KOPT-K1 (cell line): ENCODE results near the gene PFDN5.
A peak's percentile ranks its signal among the peaks of the same experiment; 100 is the strongest.
"Not testable (repeated sequence)": the region's sequence is repeated elsewhere in the genome, so short reads cannot be mapped to it uniquely, and the experiment has no call there.

Source experiments
- H3K27ac ChIP-seq: fragments of 200-600 bp; sonication (generic); 2 replicates; pipeline ENCODE4 v1.5.1; 2016; ENCODE audit warnings: antibody characterized with exemption, mild to moderate bottlenecking, low read depth, low read length; ENCODE audit not compliant: poor library complexity, severe bottlenecking
- H3K36me3 ChIP-seq: fragments of 200-600 bp; sonication (generic); 2 replicates; pipeline ENCODE4 v1.5.1; 2017; ENCODE audit warnings: antibody characterized with exemption, mild to moderate bottlenecking, low read length, moderate library complexity; ENCODE audit not compliant: insufficient read depth
- H3K9me3 ChIP-seq: fragments of 200-600 bp; sonication (generic); 2 replicates; pipeline ENCODE4 v1.5.1; 2017; ENCODE audit warnings: antibody characterized with exemption, low read length, mild to moderate bottlenecking; ENCODE audit not compliant: insufficient read depth, poor library complexity, severe bottlenecking

PFDN5 gene

GRCh38 chr12:53274445-53274844 lies 20.9 kb upstream of the PFDN5 start:
- no peak overlapping the region for H3K27ac ChIP-seq
- no peaks in the 10 kb centered on the region for H3K9me3 ChIP-seq
- H3K36me3 ChIP-seq = peaks cover 100% of the 10 kb centered on the region

GRCh38 chr12:53276511-53276910 lies 18.8 kb upstream of the PFDN5 start:
- Histone ChIP-seq H3K9me3 (no peaks in the 10 kb centered on the region), H3K36me3 (peaks cover 100% of the 10 kb centered on the region), H3K27ac (no peak overlapping the region)

GRCh38 chr12:53277981-53278380 lies 17.4 kb upstream of the PFDN5 start:
- Histone ChIP-seq H3K9me3 (no peaks in the 10 kb centered on the region), H3K36me3 (peaks cover 100% of the 10 kb centered on the region), H3K27ac (no peak overlapping the region)

DNA sequence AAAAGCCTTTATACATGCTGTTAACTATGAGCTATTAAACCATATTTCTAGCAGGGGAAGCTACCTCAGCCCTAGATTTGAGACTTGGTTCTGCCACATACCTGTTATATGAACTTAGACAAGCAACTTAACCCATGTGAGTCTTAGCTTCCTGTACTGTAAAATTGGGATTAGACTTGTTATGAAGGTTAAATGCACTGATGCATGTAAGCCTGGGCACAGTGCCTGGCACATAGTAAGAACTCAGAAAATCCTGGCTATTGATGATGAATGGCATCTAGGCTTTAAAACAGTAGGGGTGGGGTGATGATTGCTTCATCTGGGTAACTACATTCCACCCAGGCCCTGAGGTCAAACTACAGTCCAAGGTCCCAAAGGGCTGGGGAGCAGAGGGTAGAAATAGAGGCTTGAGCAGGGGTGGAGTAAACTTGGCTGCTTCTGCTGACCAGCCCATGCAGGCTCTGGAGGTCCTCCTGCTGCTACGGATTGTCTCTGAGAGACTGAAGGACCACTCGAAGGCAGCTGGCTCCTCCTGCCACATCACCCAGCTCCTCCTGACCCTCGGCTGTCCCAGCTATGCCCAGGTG lies 16.0 kb upstream of the PFDN5 start:
- H3K9me3 ChIP-seq = no peaks in the 10 kb centered on the region
- H3K27ac ChIP-seq = no peak overlapping the region
- peaks cover 100% of the 10 kb centered on the region for H3K36me3 ChIP-seq

- no peaks in the 10 kb centered on the region for H3K9me3 ChIP-seq
- peaks cover 100% of the 10 kb centered on the region for H3K36me3 ChIP-seq
- no peak overlapping the region for H3K27ac ChIP-seq
Measured at GRCh38 chr12:53279888-53280498, 15.3 kb upstream of the PFDN5 start.

GRCh38 chr12:53286448-53286847 lies 8.9 kb upstream of the PFDN5 start:
- Histone ChIP-seq H3K9me3 (no peaks in the 10 kb centered on the region), H3K27ac (no peak overlapping the region), H3K36me3 (peaks cover 98% of the 10 kb centered on the region)

DNA sequence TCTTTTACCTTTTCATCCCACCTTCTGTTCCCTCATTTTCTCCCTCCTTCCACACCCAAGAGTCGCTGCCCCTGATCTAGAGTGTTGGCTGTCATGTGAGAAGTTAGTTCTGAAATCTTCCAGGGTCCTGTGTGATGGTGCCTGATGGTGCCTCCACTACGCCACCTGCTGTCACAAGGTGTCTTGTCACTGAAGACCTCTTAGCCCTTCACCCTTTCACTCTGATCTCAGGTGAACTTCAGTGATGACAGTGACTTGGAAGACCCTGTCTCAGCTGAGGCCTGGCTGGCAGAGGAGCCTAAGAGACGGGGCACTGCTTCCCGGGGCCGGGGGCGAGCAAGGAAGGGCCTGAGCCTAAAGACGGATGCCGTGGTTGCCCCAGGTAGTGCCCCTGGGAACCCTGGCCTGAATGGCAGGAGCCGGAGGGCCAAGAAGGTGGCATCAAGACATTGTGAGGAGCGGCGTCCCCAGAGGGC lies 7.6 kb upstream of the PFDN5 start:
- no peaks in the 10 kb centered on the region for H3K9me3 ChIP-seq
- H3K27ac ChIP-seq = no peak overlapping the region
- peaks cover 98% of the 10 kb centered on the region for H3K36me3 ChIP-seq

DNA sequence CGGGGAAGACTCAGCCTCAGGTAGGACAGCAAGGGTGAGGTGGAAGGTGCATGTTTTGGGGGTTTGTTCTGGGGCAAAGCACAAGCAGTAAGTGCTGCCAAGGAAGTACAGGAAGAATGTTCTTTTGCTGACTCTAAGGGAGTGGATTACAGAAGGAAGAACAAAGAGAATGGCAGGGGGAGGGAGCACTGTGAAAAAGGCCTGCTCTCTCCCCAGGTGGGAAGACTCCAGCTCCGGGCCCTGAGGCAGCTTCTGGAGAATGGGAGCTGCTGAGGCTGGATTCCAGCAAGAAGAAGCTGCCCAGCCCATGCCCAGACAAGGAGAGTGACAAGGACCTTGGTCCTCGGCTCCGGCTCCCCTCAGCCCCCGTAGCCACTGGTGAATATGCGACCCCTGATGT lies 7.0 kb upstream of the PFDN5 start:
- Histone ChIP-seq H3K36me3 (peaks cover 98% of the 10 kb centered on the region), H3K9me3 (no peaks in the 10 kb centered on the region), H3K27ac (no peak overlapping the region)

GRCh38 chr12:53289891-53290290 lies 5.5 kb upstream of the PFDN5 start:
- H3K36me3 ChIP-seq = peaks cover 95% of the 10 kb centered on the region
- no peak overlapping the region for H3K27ac ChIP-seq
- H3K9me3 ChIP-seq = no peaks in the 10 kb centered on the region

DNA sequence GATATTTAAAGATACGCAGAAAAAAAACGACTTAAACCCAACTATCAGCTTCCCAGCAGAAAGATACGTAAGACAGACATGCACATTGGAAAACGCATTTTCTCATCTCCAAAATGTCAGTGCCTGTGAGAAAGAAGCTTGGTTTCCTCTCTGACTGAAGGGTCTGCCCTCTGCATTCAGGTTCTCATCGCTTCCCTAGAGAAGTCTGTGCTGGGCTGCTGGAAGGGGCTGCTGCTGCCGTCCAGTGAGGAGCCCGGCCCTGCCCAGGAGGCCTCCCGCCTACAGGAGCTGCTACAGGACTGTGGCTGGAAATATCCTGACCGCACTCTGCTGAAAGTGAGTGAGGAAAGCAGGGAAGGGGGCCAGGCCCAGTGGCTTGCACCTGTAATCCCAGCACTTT lies 4.7 kb upstream of the PFDN5 start:
- Histone ChIP-seq H3K9me3 (no peaks in the 10 kb centered on the region), H3K27ac (no peak overlapping the region), H3K36me3 (peaks cover 89% of the 10 kb centered on the region)

- H3K9me3 ChIP-seq = no peaks in the 10 kb centered on the region
- H3K36me3 ChIP-seq = peaks cover 82% of the 10 kb centered on the region
- no peak overlapping the region for H3K27ac ChIP-seq
Measured at GRCh38 chr12:53292426-53292825, 2.9 kb upstream of the PFDN5 start.

GRCh38 chr12:53295891-53296219 lies 513 bp downstream of the PFDN5 start:
- Histone ChIP-seq H3K9me3 (no peaks in the 10 kb centered on the region), H3K36me3 (peaks cover 62% of the 10 kb centered on the region), H3K27ac (peak overlapping the region; percentile 75)

DNA sequence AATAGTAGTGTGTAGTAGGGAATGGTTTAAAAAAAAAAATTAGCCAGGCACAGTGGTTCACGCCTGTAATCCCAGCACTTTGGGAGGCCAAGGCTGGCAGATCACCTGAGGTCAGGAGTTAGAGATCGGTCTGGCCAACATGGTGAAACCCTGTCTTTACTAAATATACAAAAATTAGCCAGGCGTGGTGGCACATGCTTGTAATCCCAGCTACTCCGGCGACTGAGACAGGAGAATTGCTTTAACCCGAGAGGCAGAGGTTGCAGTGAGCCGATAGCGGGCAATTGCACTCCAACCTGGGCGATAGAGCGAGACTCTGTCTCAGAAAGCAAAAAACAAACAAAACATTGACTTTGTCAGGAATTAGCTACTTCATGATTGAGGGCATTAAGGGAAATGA lies 1.8 kb downstream of the PFDN5 start:
- peaks cover 62% of the 10 kb centered on the region for H3K36me3 ChIP-seq
- H3K9me3 ChIP-seq, H3K27ac ChIP-seq: not testable (repeated sequence)

GRCh38 chr12:53298164-53298563 lies 2.8 kb downstream of the PFDN5 start:
- H3K27ac ChIP-seq = no peak overlapping the region
- no peaks in the 10 kb centered on the region for H3K9me3 ChIP-seq
- H3K36me3 ChIP-seq = peaks cover 62% of the 10 kb centered on the region

- no peaks in the 10 kb centered on the region for H3K9me3 ChIP-seq
- no peak overlapping the region for H3K27ac ChIP-seq
- H3K36me3 ChIP-seq = peaks cover 59% of the 10 kb centered on the region
Measured at GRCh38 chr12:53299101-53299453, 3.7 kb downstream of the PFDN5 start.

GRCh38 chr12:53299454-53300180 lies 4.3 kb downstream of the PFDN5 start, which contains the start of gene MYG1:
TSS of gene MYG1 (plus strand) at chr12:53299695. CDS start at chr12:53299738, 43 bp downstream.
- no peaks in the 10 kb centered on the region for H3K9me3 ChIP-seq
- peak within 1 kb of the TSS; percentile 70 for H3K27ac ChIP-seq
- H3K36me3 ChIP-seq = peaks cover 60% of the 10 kb centered on the region
